ENCODE measurements around the gene PCSK2.
A peak's percentile ranks its signal among the peaks of the same experiment; 100 is the strongest.

PCSK2 gene

GRCh38 chr20:17343656-17344452, 117.0 kb downstream of the PCSK2 start:
- DNase-seq, result peak; percentile 47

- DNase-seq, result no peak
Measured at GRCh38 chr20:17344790-17345189, 118.0 kb downstream of the PCSK2 start.

- DNase-seq, result no peak
Measured at GRCh38 chr20:17345321-17345720, 118.5 kb downstream of the PCSK2 start.

GRCh38 chr20:17350321-17350720, 123.5 kb downstream of the PCSK2 start:
- DNase-seq, result no peak

- no peak for DNase-seq
Measured at GRCh38 chr20:17357238-17357637, 130.4 kb downstream of the PCSK2 start.

GRCh38 chr20:17358854-17359253, 132.0 kb downstream of the PCSK2 start:
- DNase-seq, result no peak

- no peak for DNase-seq
Measured at GRCh38 chr20:17364681-17365080, 137.8 kb downstream of the PCSK2 start.

GRCh38 chr20:17365831-17366230, 139.0 kb downstream of the PCSK2 start:
- no peak for DNase-seq

- DNase-seq, result no peak
Measured at GRCh38 chr20:17369506-17369905, 142.7 kb downstream of the PCSK2 start.

GRCh38 chr20:17372806-17373440, 146.1 kb downstream of the PCSK2 start:
- no peak for DNase-seq

- DNase-seq, result no peak
Measured at GRCh38 chr20:17374086-17374485, 147.2 kb downstream of the PCSK2 start.

- DNase-seq, result no peak
Measured at GRCh38 chr20:17376031-17376430, 149.2 kb downstream of the PCSK2 start.

- peak; percentile 42 for DNase-seq
Measured at GRCh38 chr20:17377231-17377630, 150.4 kb downstream of the PCSK2 start.

GRCh38 chr20:17379651-17380050, 152.8 kb downstream of the PCSK2 start:
- DNase-seq, result no peak

GRCh38 chr20:17380801-17381200, 154.0 kb downstream of the PCSK2 start:
- no peak for DNase-seq

- DNase-seq, result no peak
Measured at GRCh38 chr20:17381724-17382123, 154.9 kb downstream of the PCSK2 start.

- no peak for DNase-seq
Measured at GRCh38 chr20:17385798-17386197, 159.0 kb downstream of the PCSK2 start.

GRCh38 chr20:17390655-17391054, 163.8 kb downstream of the PCSK2 start:
- no peak for DNase-seq

GRCh38 chr20:17391127-17391771, 164.4 kb downstream of the PCSK2 start:
- no peak for DNase-seq

GRCh38 chr20:17394411-17394810, 167.6 kb downstream of the PCSK2 start:
- DNase-seq, result no peak

GRCh38 chr20:17395729-17396128, 168.9 kb downstream of the PCSK2 start:
- no peak for DNase-seq

GRCh38 chr20:17399303-17399985, 172.6 kb downstream of the PCSK2 start:
- no peak for DNase-seq

- no peak for DNase-seq
Measured at GRCh38 chr20:17403461-17403860, 176.6 kb downstream of the PCSK2 start.
